CD8-positive, alpha-beta memory T cell (primary cell): Measurements from ENCODE around the gene SMYD3. TPM values are rescaled to one million over a fixed set of nuclear protein-coding genes. Genes with fewer than 3 reads are reported as not detected.
A peak's percentile ranks its signal among the peaks of the same experiment; 100 is the strongest.

Source experiments
- CTCF ChIA-PET: fragments of 350-600 bp; sonication (Branson Sonifier 250); formaldehyde crosslinking; loops from one replicate; lab custom pipeline; 2021; ENCODE audit warnings: antibody characterized with exemption; lab: Charles Lee
- POLR2A ChIA-PET: fragments of 350-600 bp; sonication (Branson Sonifier 250); formaldehyde crosslinking; loops from one replicate; lab custom pipeline; 2021; ENCODE audit warnings: antibody characterized with exemption; lab: Charles Lee
- DNase-seq, 5 donors: peaks; one replicate each; pipeline versions ENCODE4 v3.0.0 to v3.0.0-alpha.2; 2020 to 2022; ENCODE audit warnings: mixed read lengths in 1 of 5
- H3K27ac ChIP-seq: one replicate; pipeline ENCODE4 v1.7.0; 2013; ENCODE audit warnings: low read depth, mild to moderate bottlenecking, low read length, moderate library complexity
- H3K27me3 ChIP-seq: 2 replicates; pipeline ENCODE4 v1.7.0; 2013; ENCODE audit warnings: low read length, mild to moderate bottlenecking; ENCODE audit not compliant: insufficient read depth, poor library complexity, severe bottlenecking
- H3K36me3 ChIP-seq: 2 replicates; pipeline ENCODE4 v1.7.0; 2013; ENCODE audit warnings: mild to moderate bottlenecking, low read length, moderate library complexity; ENCODE audit not compliant: insufficient read depth
- H3K4me1 ChIP-seq: 2 replicates; pipeline ENCODE4 v1.7.0; 2013; ENCODE audit warnings: mild to moderate bottlenecking, low read length, moderate library complexity; ENCODE audit not compliant: insufficient read depth
- H3K4me3 ChIP-seq: 2 replicates; pipeline ENCODE4 v1.7.0; 2013; ENCODE audit warnings: mild to moderate bottlenecking, low read length
- H3K9me3 ChIP-seq: 2 replicates; pipeline ENCODE4 v1.7.0; 2013; ENCODE audit warnings: mild to moderate bottlenecking, low read length
- H3K27ac Mint-ChIP-seq, 8 donors: one replicate each; pipeline ENCODE4 v1.8.0; 2020 to 2021; ENCODE audit warnings: mixed read lengths in 8 of 8, mild to moderate bottlenecking in 6 of 8, inconsistent platforms in 3 of 8, moderate library complexity in 3 of 8
- H3K27me3 Mint-ChIP-seq, 2 donors: one replicate each; pipeline ENCODE4 v1.8.0; 2020 to 2021; ENCODE audit warnings: mixed read lengths in 2 of 2, mild to moderate bottlenecking in 1 of 2, moderate library complexity in 1 of 2
- H3K36me3 Mint-ChIP-seq, 3 donors: one replicate each; pipeline ENCODE4 v1.8.0; 2020 to 2021; ENCODE audit warnings: mixed read lengths in 3 of 3, inconsistent platforms in 1 of 3, mild to moderate bottlenecking in 1 of 3
- H3K4me1 Mint-ChIP-seq, 3 donors: one replicate each; pipeline ENCODE4 v1.8.0; 2020 to 2021; ENCODE audit warnings: mixed read lengths in 3 of 3, inconsistent platforms in 1 of 3, mild to moderate bottlenecking in 1 of 3
- H3K4me3 Mint-ChIP-seq, 7 donors: one replicate each; pipeline ENCODE4 v1.8.0; 2020 to 2021; ENCODE audit warnings: mixed read lengths in 7 of 7, mild to moderate bottlenecking in 6 of 7, moderate library complexity in 4 of 7, inconsistent platforms in 2 of 7
- H3K9me3 Mint-ChIP-seq, 5 donors: one replicate each; pipeline ENCODE4 v1.8.0; 2020 to 2022; ENCODE audit warnings: mixed read lengths in 5 of 5, mild to moderate bottlenecking in 3 of 5, moderate library complexity in 2 of 5, inconsistent platforms in 1 of 5
- polyA plus RNA-seq: library from polyadenylated mRNA; unstranded; fragments of 300-500 nt; fragmentation: Illumina TruSeq; gene quantifications from one replicate; pipeline ENCODE4 v1.2.3, GENCODE V29; 2021
- total RNA-seq, 2 experiments: library from RNA; stranded (reverse); gene quantifications; one replicate each; pipeline ENCODE4 v1.2.3, GENCODE V29; 2021

SMYD3 gene
- total and polyA plus RNA-seq, 3 experiments from 2014 or later, result 12.4 to 31.7 (median 14.5) TPM

- H3K4me1 Mint-ChIP-seq, result no peaks in the 10 kb centered on the region
- no peaks in the 10 kb centered on the region for H3K27me3 ChIP-seq
- H3K4me3 Mint-ChIP-seq, result no peak overlapping the region
- no peak for DNase-seq
- H3K4me3 ChIP-seq, result no peak overlapping the region
- H3K4me1 ChIP-seq, result no peaks in the 10 kb centered on the region
- no peaks in the 10 kb centered on the region for H3K9me3 ChIP-seq
- ChIA-PET POLR2A (no interaction called here), CTCF (no interaction called here)
- H3K9me3 Mint-ChIP-seq, result peaks cover 0 to 3% (median 0%) of the 10 kb centered on the region in 5 donors
- no peaks in the 10 kb centered on the region for H3K36me3 ChIP-seq
- H3K27ac Mint-ChIP-seq, result peak overlapping the region in 1 of 8 donors; percentile 44
- peaks cover 0 to 29% (median 7%) of the 10 kb centered on the region in 3 donors for H3K36me3 Mint-ChIP-seq
- no peaks in the 10 kb centered on the region for H3K27me3 Mint-ChIP-seq
- H3K27ac ChIP-seq, result peak overlapping the region; percentile 49
Measured at GRCh38 chr1:246106342-246106763, 400.7 kb downstream of the SMYD3 start.

GRCh38 chr1:246104927-246105326 lies 402.2 kb downstream of the SMYD3 start:
- H3K27me3 Mint-ChIP-seq, result no peaks in the 10 kb centered on the region
- POLR2A ChIA-PET, result no interaction called here
- CTCF ChIA-PET, result no interaction called here
- Histone ChIP-seq H3K9me3 (no peaks in the 10 kb centered on the region), H3K27me3 (no peaks in the 10 kb centered on the region), H3K27ac (no peak overlapping the region), H3K36me3 (no peaks in the 10 kb centered on the region), H3K4me3 (no peak overlapping the region), H3K4me1 (no peaks in the 10 kb centered on the region)
- H3K9me3 Mint-ChIP-seq, result peaks cover 0 to 3% (median 0%) of the 10 kb centered on the region in 5 donors
- no peak overlapping the region for H3K27ac Mint-ChIP-seq
- H3K4me1 Mint-ChIP-seq, result no peaks in the 10 kb centered on the region
- no peak for DNase-seq
- peaks cover 0 to 38% (median 8%) of the 10 kb centered on the region in 3 donors for H3K36me3 Mint-ChIP-seq
- no peak overlapping the region for H3K4me3 Mint-ChIP-seq

- H3K4me1 ChIP-seq, result no peaks in the 10 kb centered on the region
- CTCF ChIA-PET, result no interaction called here
- H3K4me3 ChIP-seq, result no peak overlapping the region
- no peak overlapping the region for H3K27ac ChIP-seq
- no peak overlapping the region for H3K4me3 Mint-ChIP-seq
- no peaks in the 10 kb centered on the region for H3K27me3 Mint-ChIP-seq
- peaks cover 0 to 46% (median 12%) of the 10 kb centered on the region in 3 donors for H3K36me3 Mint-ChIP-seq
- no peak overlapping the region for H3K27ac Mint-ChIP-seq
- H3K4me1 Mint-ChIP-seq, result no peaks in the 10 kb centered on the region
- no peak for DNase-seq
- peaks cover 0 to 7% (median 2%) of the 10 kb centered on the region in 5 donors for H3K9me3 Mint-ChIP-seq
- H3K36me3 ChIP-seq, result no peaks in the 10 kb centered on the region
- POLR2A ChIA-PET, result no interaction called here
- H3K9me3 ChIP-seq, result no peaks in the 10 kb centered on the region
- no peaks in the 10 kb centered on the region for H3K27me3 ChIP-seq
Measured at GRCh38 chr1:246099570-246099969, 407.5 kb downstream of the SMYD3 start.

- CTCF ChIA-PET, result no interaction called here
- POLR2A ChIA-PET, result no interaction called here
- Histone ChIP-seq H3K27ac (no peak overlapping the region), H3K4me1 (no peaks in the 10 kb centered on the region), H3K36me3 (no peaks in the 10 kb centered on the region), H3K4me3 (no peak overlapping the region), H3K27me3 (no peaks in the 10 kb centered on the region), H3K9me3 (no peaks in the 10 kb centered on the region)
- no peak overlapping the region for H3K4me3 Mint-ChIP-seq
- peaks cover 0 to 22% (median 3%) of the 10 kb centered on the region in 5 donors for H3K9me3 Mint-ChIP-seq
- H3K27ac Mint-ChIP-seq, result no peak overlapping the region
- peaks cover 3 to 47% (median 12%) of the 10 kb centered on the region in 3 donors for H3K36me3 Mint-ChIP-seq
- H3K4me1 Mint-ChIP-seq, result no peaks in the 10 kb centered on the region
- no peaks in the 10 kb centered on the region for H3K27me3 Mint-ChIP-seq
- no peak for DNase-seq
Measured at GRCh38 chr1:246096356-246096755, 410.7 kb downstream of the SMYD3 start.

GRCh38 chr1:246095443-246095842 lies 411.6 kb downstream of the SMYD3 start:
- Histone ChIP-seq H3K4me1 (no peaks in the 10 kb centered on the region), H3K27ac (no peak overlapping the region), H3K36me3 (no peaks in the 10 kb centered on the region), H3K27me3 (no peaks in the 10 kb centered on the region), H3K9me3 (no peaks in the 10 kb centered on the region), H3K4me3 (no peak overlapping the region)
- Mint-ChIP-seq H3K4me1 (no peaks in the 10 kb centered on the region), H3K9me3 (peaks cover 0 to 22% (median 3%) of the 10 kb centered on the region in 5 donors), H3K27ac (no peak overlapping the region), H3K36me3 (peaks cover 4 to 43% (median 12%) of the 10 kb centered on the region in 3 donors), H3K27me3 (no peaks in the 10 kb centered on the region), H3K4me3 (no peak overlapping the region)
- POLR2A ChIA-PET, result interaction anchor here (0.7 kb wide), 1 partner anchor 1421 kb away, joined by 3 read pairs; no protein-coding TSS in a partner anchor
- CTCF ChIA-PET, result no interaction called here
- no peak for DNase-seq

- H3K27me3 Mint-ChIP-seq, result no peaks in the 10 kb centered on the region
- no peak overlapping the region for H3K4me3 Mint-ChIP-seq
- Histone ChIP-seq H3K36me3 (no peaks in the 10 kb centered on the region), H3K27me3 (no peaks in the 10 kb centered on the region), H3K27ac (no peak overlapping the region), H3K4me3 (no peak overlapping the region), H3K9me3 (no peaks in the 10 kb centered on the region), H3K4me1 (no peaks in the 10 kb centered on the region)
- no peak for DNase-seq
- H3K4me1 Mint-ChIP-seq, result no peaks in the 10 kb centered on the region
- peaks cover 0 to 22% (median 3%) of the 10 kb centered on the region in 5 donors for H3K9me3 Mint-ChIP-seq
- ChIA-PET CTCF (interaction anchor here (0.7 kb wide), 1 partner anchor 24 kb away, joined by 3 read pairs; no protein-coding TSS in a partner anchor), POLR2A (no interaction called here)
- no peak overlapping the region for H3K27ac Mint-ChIP-seq
- peaks cover 4 to 37% (median 11%) of the 10 kb centered on the region in 3 donors for H3K36me3 Mint-ChIP-seq
Measured at GRCh38 chr1:246093230-246093629, 413.8 kb downstream of the SMYD3 start.

GRCh38 chr1:246092136-246092535 lies 414.9 kb downstream of the SMYD3 start:
- Mint-ChIP-seq H3K36me3 (peaks cover 7 to 40% (median 11%) of the 10 kb centered on the region in 3 donors), H3K27ac (no peak overlapping the region), H3K4me1 (no peaks in the 10 kb centered on the region), H3K4me3 (no peak overlapping the region), H3K27me3 (no peaks in the 10 kb centered on the region), H3K9me3 (peaks cover 0 to 31% (median 3%) of the 10 kb centered on the region in 5 donors)
- no peaks in the 10 kb centered on the region for H3K4me1 ChIP-seq
- CTCF ChIA-PET, result no interaction called here
- H3K27ac ChIP-seq, result no peak overlapping the region
- DNase-seq, result no peak
- no peaks in the 10 kb centered on the region for H3K27me3 ChIP-seq
- no peaks in the 10 kb centered on the region for H3K36me3 ChIP-seq
- no peak overlapping the region for H3K4me3 ChIP-seq
- H3K9me3 ChIP-seq, result no peaks in the 10 kb centered on the region
- POLR2A ChIA-PET, result no interaction called here

GRCh38 chr1:246091477-246091876 lies 415.6 kb downstream of the SMYD3 start:
- Histone ChIP-seq H3K4me1 (no peaks in the 10 kb centered on the region), H3K27ac (no peak overlapping the region), H3K27me3 (no peaks in the 10 kb centered on the region), H3K36me3 (no peaks in the 10 kb centered on the region), H3K4me3 (no peak overlapping the region), H3K9me3 (no peaks in the 10 kb centered on the region)
- no peaks in the 10 kb centered on the region for H3K27me3 Mint-ChIP-seq
- no peak overlapping the region for H3K4me3 Mint-ChIP-seq
- H3K36me3 Mint-ChIP-seq, result peaks cover 11 to 45% (median 12%) of the 10 kb centered on the region in 3 donors
- H3K27ac Mint-ChIP-seq, result no peak overlapping the region
- no peak for DNase-seq
- ChIA-PET CTCF (no interaction called here), POLR2A (no interaction called here)
- H3K4me1 Mint-ChIP-seq, result no peaks in the 10 kb centered on the region
- H3K9me3 Mint-ChIP-seq, result peaks cover 0 to 33% (median 3%) of the 10 kb centered on the region in 5 donors
